H9 (cell line): ENCODE results near the gene DLX5. TPM values are rescaled to one million over a fixed set of nuclear protein-coding genes. Genes with fewer than 3 reads are reported as not detected.

Source experiments
- DNase-seq: peaks from one replicate; pipeline ENCODE4 v3.0.0-alpha.2; 2017
- H2AFZ ChIP-seq: one replicate; pipeline ENCODE4 v1.6.1; 2013; ENCODE audit warnings: mild to moderate bottlenecking, low read length, control low read depth, moderate library complexity
- H2AK5ac ChIP-seq: 2 replicates; pipeline ENCODE4 v1.6.1; 2013; ENCODE audit warnings: low read length, control low read depth, mixed read lengths; ENCODE audit not compliant: insufficient read length
- H2BK120ac ChIP-seq: one replicate; pipeline ENCODE4 v1.6.1; 2013; ENCODE audit warnings: low read depth, mild to moderate bottlenecking, low read length, control low read depth, inconsistent platforms; ENCODE audit not compliant: poor library complexity, severe bottlenecking
- H2BK12ac ChIP-seq: 2 replicates; pipeline ENCODE4 v1.6.1; 2013; ENCODE audit warnings: low read length, control low read depth, mixed read lengths, low read depth; ENCODE audit not compliant: insufficient read length
- H2BK15ac ChIP-seq: 2 replicates; pipeline ENCODE4 v1.6.1; 2013; ENCODE audit warnings: low read depth, low read length, control low read depth
- H2BK20ac ChIP-seq: one replicate; pipeline ENCODE4 v1.6.1; 2013; ENCODE audit warnings: low read depth, mild to moderate bottlenecking, low read length, control low read depth, inconsistent platforms; ENCODE audit not compliant: poor library complexity, severe bottlenecking
- H2BK5ac ChIP-seq: 2 replicates; pipeline ENCODE4 v1.6.1; 2013; ENCODE audit warnings: low read length, control low read depth, mixed read lengths; ENCODE audit not compliant: insufficient read length
- H3K14ac ChIP-seq: 2 replicates; pipeline ENCODE4 v1.6.1; 2013; ENCODE audit warnings: low read length, control low read depth; ENCODE audit not compliant: insufficient read depth
- H3K18ac ChIP-seq: 2 replicates; pipeline ENCODE4 v1.6.1; 2013; ENCODE audit warnings: low read depth, mild to moderate bottlenecking, mixed read lengths, low read length, control low read depth; ENCODE audit not compliant: insufficient read length
- H3K23ac ChIP-seq: 2 replicates; pipeline ENCODE4 v1.6.1; 2013; ENCODE audit warnings: low read length, control low read depth, mixed read lengths, low read depth; ENCODE audit not compliant: insufficient read length
- H3K23me2 ChIP-seq: 2 replicates; pipeline ENCODE4 v1.6.1; 2013; ENCODE audit warnings: low read depth, mild to moderate bottlenecking, mixed read lengths, low read length, control low read depth; ENCODE audit not compliant: insufficient read length, poor library complexity, severe bottlenecking
- H3K27ac ChIP-seq: 2 replicates; pipeline ENCODE4 v1.5.1; 2013; ENCODE audit warnings: low read length, control low read depth, mixed read lengths, low read depth; ENCODE audit not compliant: insufficient read length
- H3K27me3 ChIP-seq: 2 replicates; pipeline ENCODE4 v1.6.1; 2013; ENCODE audit warnings: low read length, control low read depth, inconsistent platforms; ENCODE audit not compliant: insufficient read depth
- H3K4ac ChIP-seq: 2 replicates; pipeline ENCODE4 v1.6.1; 2013; ENCODE audit warnings: low read depth, mild to moderate bottlenecking, control low read depth, inconsistent platforms, low read length, moderate library complexity
- H3K4me1 ChIP-seq: 2 replicates; pipeline ENCODE4 v1.6.1; 2013; ENCODE audit warnings: low read length, control low read depth, inconsistent platforms; ENCODE audit not compliant: insufficient read depth
- H3K4me2 ChIP-seq: 2 replicates; pipeline ENCODE4 v1.6.1; 2013; ENCODE audit warnings: low read length, control low read depth, mixed read lengths; ENCODE audit not compliant: insufficient read length, insufficient read depth
- H3K56ac ChIP-seq: 2 replicates; pipeline ENCODE4 v1.6.1; 2013; ENCODE audit warnings: low read depth, mild to moderate bottlenecking, mixed read lengths, low read length, control low read depth; ENCODE audit not compliant: insufficient read length
- H3K79me1 ChIP-seq: 2 replicates; pipeline ENCODE4 v1.6.1; 2013; ENCODE audit warnings: low read depth, mild to moderate bottlenecking, moderate library complexity, low read length, control low read depth, inconsistent platforms; ENCODE audit not compliant: insufficient read depth, poor library complexity, severe bottlenecking
- H3K79me2 ChIP-seq: 2 replicates; pipeline ENCODE4 v1.6.1; 2013; ENCODE audit warnings: low read length, control low read depth, inconsistent platforms; ENCODE audit not compliant: insufficient read depth
- H3K9ac ChIP-seq: 2 replicates; pipeline ENCODE4 v1.6.1; 2013; ENCODE audit warnings: low read length, control low read depth, mixed read lengths; ENCODE audit not compliant: insufficient read length; ENCODE audit errors: extremely low read depth
- H3K9me3 ChIP-seq: one replicate; pipeline ENCODE4 v1.6.1; 2013; ENCODE audit warnings: low read depth, low read length, inconsistent platforms; ENCODE audit not compliant: control insufficient read depth
- H3T11ph ChIP-seq: one replicate; pipeline ENCODE4 v1.6.1; 2013; ENCODE audit warnings: mild to moderate bottlenecking, low read length, control low read depth, inconsistent platforms
- H4K20me1 ChIP-seq: one replicate; pipeline ENCODE4 v1.6.1; 2013; ENCODE audit not compliant: control insufficient read depth, insufficient read length, insufficient read depth
- H4K5ac ChIP-seq: 2 replicates; pipeline ENCODE4 v1.6.1; 2013; ENCODE audit warnings: low read depth, mild to moderate bottlenecking, mixed read lengths, low read length, control low read depth; ENCODE audit not compliant: insufficient read length
- H4K8ac ChIP-seq: replicated peaks from 2 replicates; pipeline ENCODE4 v1.6.1; 2013; ENCODE audit warnings: low read length, control low read depth, mixed read lengths, low read depth; ENCODE audit not compliant: insufficient read length
- H4K91ac ChIP-seq: 2 replicates; pipeline ENCODE4 v1.6.1; 2013; ENCODE audit warnings: low read depth, mild to moderate bottlenecking, moderate library complexity, mixed read lengths, low read length, control low read depth; ENCODE audit not compliant: insufficient read length
- H3K27ac Mint-ChIP-seq, 3 experiments: 2 replicates in 2 of 3; 3 replicates in 1 of 3; pipeline ENCODE4 v1.8.0; 2020 to 2021; ENCODE audit warnings: mixed read lengths in 3 of 3, mild to moderate bottlenecking in 1 of 3, moderate library complexity in 1 of 3
- H3K27me3 Mint-ChIP-seq: 2 replicates; pipeline ENCODE4 v1.8.0; 2021; ENCODE audit warnings: low read depth, mild to moderate bottlenecking, moderate library complexity, mixed read lengths
- H3K36me3 Mint-ChIP-seq, 3 experiments: 2 replicates in 2 of 3; 3 replicates in 1 of 3; pipeline ENCODE4 v1.8.0; 2020 to 2021; ENCODE audit warnings: low read depth in 3 of 3, mixed read lengths in 3 of 3; ENCODE audit not compliant: insufficient read depth in 1 of 3
- H3K4me1 Mint-ChIP-seq, 2 experiments: 2 replicates each; pipeline ENCODE4 v1.8.0; 2020; ENCODE audit warnings: mixed read lengths in 2 of 2
- H3K4me3 Mint-ChIP-seq, 2 experiments: 2 replicates in 1 of 2; 3 replicates in 1 of 2; pipeline ENCODE4 v1.8.0; 2020 to 2021; ENCODE audit warnings: mild to moderate bottlenecking in 2 of 2, mixed read lengths in 2 of 2, moderate library complexity in 1 of 2
- H3K9me3 Mint-ChIP-seq, 2 experiments: 2 replicates in 1 of 2; 3 replicates in 1 of 2; pipeline ENCODE4 v1.8.0; 2020; ENCODE audit warnings: mild to moderate bottlenecking in 2 of 2, mixed read lengths in 2 of 2, moderate library complexity in 1 of 2
- total RNA-seq: library from RNA; stranded (reverse); gene quantifications from 2 replicates; pipeline ENCODE4 v1.2.1, GENCODE V29; 2021
- TF ChIP-seq, protein P1 (sequence below): fragments of 200-600 bp; sonication (generic); conservative IDR thresholded peaks from 3 replicates; pipeline ENCODE4 v1.8.0; 2021; ENCODE audit warnings: antibody characterized with exemption, mild to moderate bottlenecking

Gene DLX5
- total RNA-seq, 1 experiment from 2014 or later: 0.22 TPM

DNA sequence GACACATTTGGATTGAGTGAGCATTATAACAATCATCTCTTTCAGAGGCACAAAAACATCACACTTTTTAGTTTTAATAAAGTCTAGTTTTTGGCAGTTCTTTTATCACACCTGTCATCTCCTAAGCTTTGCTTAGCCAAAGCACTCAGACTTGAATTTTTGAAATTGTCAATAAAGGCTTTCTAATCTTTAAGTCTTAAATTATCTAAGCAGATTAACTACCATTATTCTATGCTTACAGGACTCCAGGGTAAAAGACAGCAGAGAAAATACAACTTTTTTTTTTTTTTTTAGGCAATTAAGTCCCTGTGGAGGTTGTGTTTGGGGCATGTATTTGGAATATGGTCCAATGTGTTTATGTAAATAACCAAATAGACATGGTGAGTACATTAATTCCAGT, 36.9 kb downstream of the DLX5 start:
- no peak overlapping the region for H3K27ac ChIP-seq
- no peak overlapping the region for H2BK20ac ChIP-seq
- no peaks in the 10 kb centered on the region for H3K79me1 ChIP-seq
- Mint-ChIP-seq H3K36me3 (no peaks in the 10 kb centered on the region), H3K4me1 (peaks cover 26 to 62% of the 10 kb centered on the region in 2 experiments), H3K4me3 (no peak overlapping the region), H3K27ac (no peak overlapping the region), H3K9me3 (no peaks in the 10 kb centered on the region; a peak in 2 of 5 replicates), H3K27me3 (peaks cover 98% of the 10 kb centered on the region)
- no peaks in the 10 kb centered on the region for H4K20me1 ChIP-seq
- no peaks in the 10 kb centered on the region for H3K79me2 ChIP-seq
- H3K4me1 ChIP-seq: peaks cover 2% of the 10 kb centered on the region
- H3K9me3 ChIP-seq: no peaks in the 10 kb centered on the region
- H3K23ac ChIP-seq: no peak overlapping the region
- H3K56ac ChIP-seq: no peak overlapping the region
- H3K4ac ChIP-seq: no peak overlapping the region
- no peak overlapping the region for H2AFZ ChIP-seq
- H3K14ac ChIP-seq: no peak overlapping the region
- H4K8ac ChIP-seq: no peak overlapping the region
- peaks cover 12% of the 10 kb centered on the region for H3K23me2 ChIP-seq
- H2BK120ac ChIP-seq: no peak overlapping the region
- H2BK12ac ChIP-seq: no peak overlapping the region
- H4K5ac ChIP-seq: no peak overlapping the region
- no peak overlapping the region for H2BK15ac ChIP-seq
- no peak overlapping the region for H4K91ac ChIP-seq
- no peak for DNase-seq
- H3K18ac ChIP-seq: no peak overlapping the region
- no peak overlapping the region for H2BK5ac ChIP-seq
- no peak overlapping the region for H3T11ph ChIP-seq
- H2AK5ac ChIP-seq: no peak overlapping the region
- H3K4me2 ChIP-seq: no peak overlapping the region
- H3K27me3 ChIP-seq: peaks cover 50% of the 10 kb centered on the region
- H3K9ac ChIP-seq: no peak overlapping the region
- TF ChIP-seq, protein P1, sequence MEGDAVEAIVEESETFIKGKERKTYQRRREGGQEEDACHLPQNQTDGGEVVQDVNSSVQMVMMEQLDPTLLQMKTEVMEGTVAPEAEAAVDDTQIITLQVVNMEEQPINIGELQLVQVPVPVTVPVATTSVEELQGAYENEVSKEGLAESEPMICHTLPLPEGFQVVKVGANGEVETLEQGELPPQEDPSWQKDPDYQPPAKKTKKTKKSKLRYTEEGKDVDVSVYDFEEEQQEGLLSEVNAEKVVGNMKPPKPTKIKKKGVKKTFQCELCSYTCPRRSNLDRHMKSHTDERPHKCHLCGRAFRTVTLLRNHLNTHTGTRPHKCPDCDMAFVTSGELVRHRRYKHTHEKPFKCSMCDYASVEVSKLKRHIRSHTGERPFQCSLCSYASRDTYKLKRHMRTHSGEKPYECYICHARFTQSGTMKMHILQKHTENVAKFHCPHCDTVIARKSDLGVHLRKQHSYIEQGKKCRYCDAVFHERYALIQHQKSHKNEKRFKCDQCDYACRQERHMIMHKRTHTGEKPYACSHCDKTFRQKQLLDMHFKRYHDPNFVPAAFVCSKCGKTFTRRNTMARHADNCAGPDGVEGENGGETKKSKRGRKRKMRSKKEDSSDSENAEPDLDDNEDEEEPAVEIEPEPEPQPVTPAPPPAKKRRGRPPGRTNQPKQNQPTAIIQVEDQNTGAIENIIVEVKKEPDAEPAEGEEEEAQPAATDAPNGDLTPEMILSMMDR: no peak
